HG02588 (cell line): Measurements from ENCODE around the gene SDC3.
"Not testable (repeated sequence)": the region's sequence is repeated elsewhere in the genome, so short reads cannot be mapped to it uniquely, and the experiment has no call there.

Experiments used
- ATAC-seq: cut with Tn5 transposase; IDR thresholded peaks from one replicate; pipeline ENCODE4 v1.9.1; 2021; ENCODE audit warnings: mild to moderate bottlenecking, moderate library complexity; ENCODE audit not compliant: unreplicated experiment

SDC3 gene

DNA sequence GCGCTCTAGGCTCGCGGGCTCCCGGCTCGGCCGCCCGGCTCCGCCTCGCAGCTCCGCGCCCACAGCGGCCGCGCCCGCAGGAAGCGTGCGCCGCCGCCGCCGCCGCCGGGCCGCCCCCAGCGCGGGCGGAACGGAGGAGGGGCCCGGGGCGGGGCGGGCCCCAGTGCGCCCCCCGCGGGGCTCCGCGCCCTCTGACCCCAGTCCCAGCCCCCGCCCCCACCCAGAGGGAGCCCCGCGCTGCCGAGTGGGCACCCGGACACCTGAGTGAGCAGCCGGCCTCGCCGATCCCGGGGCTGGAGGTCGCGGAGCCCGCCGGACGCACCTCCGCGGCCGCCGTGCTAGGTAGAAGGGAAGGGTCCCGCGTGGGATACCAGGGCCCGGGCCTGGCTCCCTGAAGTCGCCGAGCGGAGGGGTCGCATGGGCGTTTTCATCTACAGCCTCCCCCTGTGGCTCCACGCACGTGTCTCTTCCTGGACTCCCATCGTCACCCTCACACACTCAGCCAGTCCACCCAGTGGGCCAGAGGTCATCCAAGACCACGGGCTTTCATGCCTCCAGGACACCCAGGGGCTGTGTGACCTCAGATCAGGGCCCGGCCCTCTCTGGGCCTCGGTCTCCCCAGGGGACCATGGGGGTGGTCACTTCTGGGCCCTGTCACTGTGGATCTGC lies at the start of gene SDC3:
TSS of gene SDC3 (minus strand) at position 63 of the 669 bp plus-strand sequence. CDS start 172 bp downstream, outside the sequence.
- ATAC-seq, result no peak

DNA sequence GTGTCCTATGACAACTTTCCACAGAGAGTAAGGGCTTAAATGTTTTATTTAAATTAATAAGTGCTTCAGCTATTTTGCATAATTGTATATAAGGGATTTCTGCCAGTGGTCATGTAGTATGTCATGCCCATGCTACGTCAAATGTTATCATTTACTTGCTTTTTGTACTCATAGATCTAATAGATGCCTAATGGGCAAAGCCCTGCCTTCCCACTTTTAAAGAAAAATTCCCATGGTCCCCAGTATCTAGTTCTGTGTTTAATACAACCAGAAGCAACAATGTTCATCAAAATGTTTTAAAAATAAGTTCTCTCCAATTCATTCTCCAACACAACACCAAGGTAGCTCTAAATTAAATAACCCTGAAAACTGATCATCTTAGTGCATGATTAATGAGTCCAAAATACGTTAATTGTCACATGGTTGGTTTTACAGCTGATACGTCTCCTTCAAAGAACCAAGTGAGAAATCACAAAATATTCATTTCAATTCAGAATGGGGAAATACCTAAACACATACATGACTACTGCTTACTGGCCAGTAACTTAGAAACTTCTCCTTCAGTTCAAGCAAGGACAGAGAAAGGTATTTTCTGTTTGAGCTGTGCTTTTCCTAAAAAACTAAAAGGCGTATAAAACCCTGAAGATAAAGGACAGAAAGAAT lies 49.1 kb upstream of the SDC3 start:
- no peak for ATAC-seq

DNA sequence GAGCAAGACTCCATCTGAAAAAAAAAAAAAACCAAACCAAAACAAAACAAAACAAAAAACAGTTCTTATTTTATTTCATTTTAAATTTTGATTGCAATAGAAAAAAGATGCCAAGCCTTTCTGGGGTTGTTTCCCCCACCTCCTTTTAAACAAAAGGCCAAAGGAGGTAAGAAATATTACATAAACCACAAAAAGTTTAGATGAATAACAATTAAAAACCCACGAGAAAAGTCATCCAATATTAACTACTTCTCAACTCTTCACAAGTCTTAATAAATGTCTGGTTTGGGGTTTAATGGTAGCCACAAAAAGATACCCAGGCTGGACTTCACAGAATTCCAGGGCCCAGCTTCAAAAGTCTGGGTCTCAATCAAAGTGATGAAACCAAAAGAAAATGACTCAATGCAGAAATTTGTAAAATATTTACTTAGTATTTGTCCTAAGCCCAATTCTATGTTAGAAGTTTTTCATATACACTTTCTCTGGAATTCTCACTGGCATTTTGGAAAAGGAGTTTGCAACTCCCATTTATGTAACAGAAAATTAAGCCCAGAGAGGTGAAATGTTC lies 47.0 kb upstream of the SDC3 start:
- no peak for ATAC-seq

GRCh38 chr1:30953685-30954084 lies 45.1 kb upstream of the SDC3 start:
- no peak for ATAC-seq

- no peak for ATAC-seq
These were observed 43.5 kb upstream of the SDC3 start for GRCh38 chr1:30952098-30952497.

DNA sequence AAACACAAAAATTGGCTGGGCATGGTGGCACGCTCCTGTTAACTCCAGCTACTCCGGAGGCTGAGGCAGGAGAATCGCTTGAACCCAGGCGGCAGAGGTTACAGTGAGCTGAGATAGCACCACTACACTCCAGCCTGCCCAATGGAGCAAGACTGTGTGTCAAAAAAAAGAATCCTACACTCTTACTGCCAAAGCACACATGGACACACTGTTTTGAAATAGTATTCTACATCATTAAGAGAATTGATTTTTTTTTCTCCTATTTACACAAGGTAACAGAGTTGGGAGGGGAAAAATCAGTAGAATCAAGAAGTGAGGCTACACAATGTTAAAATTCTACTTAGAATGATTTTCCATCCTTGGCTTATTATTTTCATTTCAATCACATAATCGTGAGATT lies 42.1 kb upstream of the SDC3 start:
- no peak for ATAC-seq

DNA sequence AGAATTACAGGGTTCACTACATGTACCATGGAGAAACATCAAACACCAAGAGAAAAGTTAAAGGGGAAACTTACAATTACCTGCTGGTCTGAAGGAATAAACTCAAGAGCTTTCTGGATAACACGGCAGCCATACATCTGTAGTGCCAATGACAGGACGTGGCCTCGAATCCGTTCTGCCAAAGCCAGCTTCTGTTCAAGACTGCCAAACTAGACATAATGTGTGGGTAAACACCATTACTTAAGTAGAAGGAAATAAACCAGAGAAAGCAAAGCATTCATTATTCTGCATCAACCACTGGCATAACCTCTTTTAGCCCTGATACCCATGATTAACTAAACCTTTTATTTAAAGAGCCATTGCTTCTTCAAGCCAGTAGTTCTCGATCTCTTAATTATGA lies 41.5 kb upstream of the SDC3 start:
- no peak for ATAC-seq

DNA sequence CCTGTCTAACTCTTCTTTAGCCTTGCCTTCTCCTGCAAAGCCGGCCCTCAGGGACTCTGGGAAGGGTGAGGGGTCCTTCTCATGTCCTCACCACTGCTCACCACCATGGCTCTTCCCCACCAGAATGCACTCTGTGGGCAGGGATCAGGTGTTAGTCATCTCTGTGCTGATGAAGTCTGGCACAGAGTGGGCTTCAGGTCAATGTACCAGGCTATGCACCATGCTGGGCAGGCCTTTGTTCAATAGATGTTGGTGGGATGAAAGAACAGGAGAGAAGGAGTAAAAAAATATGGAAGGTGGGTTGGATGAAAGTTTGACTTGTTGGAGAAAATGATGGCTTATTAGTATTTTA lies 40.9 kb upstream of the SDC3 start:
- not testable (repeated sequence) for ATAC-seq

- ATAC-seq, result not testable (repeated sequence)
These were observed 40.4 kb upstream of the SDC3 start for GRCh38 chr1:30948813-30949486.

- no peak for ATAC-seq
These were observed 39.7 kb upstream of the SDC3 start for GRCh38 chr1:30948278-30948677.

- no peak for ATAC-seq
These were observed 38.7 kb upstream of the SDC3 start for GRCh38 chr1:30947212-30947611.

GRCh38 chr1:30942326-30942963 lies 33.9 kb upstream of the SDC3 start:
- no peak for ATAC-seq

GRCh38 chr1:30940541-30940940 lies 32.0 kb upstream of the SDC3 start:
- no peak for ATAC-seq

DNA sequence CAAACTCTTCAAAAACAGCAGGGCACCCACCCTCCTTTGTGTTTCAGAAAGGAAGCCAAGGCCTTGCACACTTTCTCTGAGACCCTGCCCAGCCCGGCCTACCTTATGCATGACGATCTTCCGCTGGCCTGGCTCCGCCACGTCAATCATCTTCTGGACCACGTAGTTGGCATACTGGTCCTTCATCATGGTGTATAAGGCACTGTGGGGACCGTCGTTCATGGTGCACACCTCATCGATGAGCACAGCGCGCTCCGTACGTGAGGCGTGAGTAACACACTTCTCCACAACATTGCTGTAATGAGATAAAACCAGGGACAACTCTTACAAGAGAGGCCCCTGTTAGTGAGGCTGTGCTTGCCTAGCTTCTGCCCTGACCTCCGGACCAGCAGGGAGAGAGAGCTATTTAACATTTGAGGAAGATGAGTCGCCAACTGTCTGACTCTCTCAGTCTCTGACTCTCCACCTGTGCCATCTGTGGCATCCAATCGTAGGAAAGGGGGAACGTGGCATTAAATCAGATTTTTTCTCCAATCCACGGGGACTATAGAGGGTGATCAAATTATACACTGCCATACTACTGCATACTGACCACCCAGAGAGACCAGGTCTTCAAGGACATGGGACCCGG lies 28.1 kb upstream of the SDC3 start:
- no peak for ATAC-seq

GRCh38 chr1:30935758-30936157 lies 27.2 kb upstream of the SDC3 start:
- not testable (repeated sequence) for ATAC-seq

DNA sequence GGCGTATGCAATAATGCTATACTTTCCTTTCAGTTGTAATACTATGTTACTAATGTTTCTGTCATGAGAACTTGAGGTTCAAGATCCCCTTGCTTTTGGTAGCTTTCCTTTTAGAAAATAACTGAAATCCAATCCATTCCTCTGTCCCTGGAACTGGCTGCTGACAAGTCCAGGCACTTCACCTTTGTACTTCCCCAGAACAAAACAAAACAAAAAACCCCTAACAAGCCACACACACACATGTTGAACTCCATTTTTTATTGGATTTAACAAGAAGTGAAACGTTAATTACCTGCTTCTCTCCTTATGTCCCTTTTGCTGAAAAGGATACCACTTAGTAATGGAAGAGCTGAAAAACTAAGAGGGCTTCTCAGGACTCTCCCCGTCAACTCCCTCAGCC lies 26.1 kb upstream of the SDC3 start:
- no peak for ATAC-seq

DNA sequence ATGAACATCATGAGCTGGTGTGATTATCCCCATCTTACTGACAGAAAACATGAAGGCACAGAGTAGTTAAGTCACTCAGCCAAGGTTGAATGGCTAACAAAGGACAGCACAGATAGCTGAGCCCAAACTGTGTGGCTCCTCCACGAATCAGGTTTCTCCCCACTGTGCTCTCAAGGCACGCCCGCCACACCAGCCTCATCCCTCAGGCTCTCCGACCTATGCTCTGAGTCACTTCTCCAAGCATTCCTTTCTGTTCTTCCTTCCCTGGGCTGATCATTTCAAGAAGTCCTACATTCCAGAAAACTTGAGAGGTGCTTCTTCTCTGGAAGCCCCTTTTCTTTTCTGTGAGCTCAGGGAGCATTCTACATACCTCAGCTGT lies 25.3 kb upstream of the SDC3 start:
- no peak for ATAC-seq

DNA sequence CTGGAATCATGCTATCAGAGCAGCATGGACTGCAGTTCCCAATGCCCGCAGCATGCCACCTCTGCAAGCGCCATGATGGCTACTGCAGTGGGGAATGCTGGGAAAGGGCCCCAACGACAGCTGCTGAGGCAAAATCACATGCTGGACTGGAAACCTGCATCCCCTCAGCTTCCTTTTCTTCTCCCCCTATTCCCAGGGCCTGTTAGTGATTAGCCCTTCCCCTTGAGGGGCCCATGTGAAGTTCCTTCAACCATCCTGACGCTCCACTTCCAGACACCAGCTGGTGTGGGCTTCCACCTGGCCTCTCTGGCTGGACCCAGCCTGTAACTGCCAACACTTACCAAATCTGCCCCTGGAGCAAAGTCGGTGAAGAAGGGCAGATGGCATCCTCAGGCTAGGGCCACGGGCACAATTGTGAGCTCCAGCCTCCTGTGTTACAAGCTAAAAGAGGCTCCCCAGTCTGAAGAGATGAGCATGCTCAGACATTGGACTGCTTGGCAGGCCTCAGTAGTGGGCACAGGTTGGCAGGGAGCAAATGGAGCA lies 22.1 kb upstream of the SDC3 start:
- no peak for ATAC-seq

- no peak for ATAC-seq
These were observed 21.5 kb upstream of the SDC3 start for GRCh38 chr1:30929944-30930525.

DNA sequence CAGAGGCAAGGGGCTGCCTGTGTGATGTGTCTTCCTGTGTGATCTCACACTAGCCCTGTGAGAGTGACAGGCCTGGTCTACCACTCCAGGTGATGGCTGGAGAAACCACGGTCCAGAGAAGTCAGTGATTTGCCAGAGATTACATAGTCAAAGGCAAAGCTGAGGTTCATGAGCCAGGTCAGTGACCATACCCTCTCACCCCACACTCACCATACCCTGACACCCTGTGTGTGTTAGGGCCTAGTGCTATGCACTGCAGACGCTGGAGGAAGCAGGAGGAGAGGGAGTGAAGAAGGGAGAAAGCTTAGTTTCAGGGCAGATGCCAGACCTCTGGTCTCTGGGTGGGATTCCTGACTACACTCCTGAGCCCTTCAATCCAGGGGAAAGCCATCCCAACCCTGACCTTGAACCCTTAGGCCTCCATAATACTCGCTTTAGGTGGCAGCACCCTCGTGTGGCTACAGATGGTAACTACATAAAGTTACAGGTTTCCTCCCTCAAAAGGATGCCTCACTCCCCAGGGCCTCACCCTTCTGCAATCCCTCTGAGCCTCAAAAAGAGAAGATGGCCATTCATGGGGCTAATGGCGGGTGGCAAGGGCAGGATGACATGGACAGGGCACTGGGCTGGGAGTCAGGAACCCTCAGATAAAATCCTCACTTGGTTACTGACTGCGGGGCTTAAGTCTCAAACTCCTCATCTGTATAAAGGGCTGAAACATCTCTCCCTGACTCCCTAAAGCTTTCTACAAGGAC lies 20.8 kb upstream of the SDC3 start:
- ATAC-seq, result no peak
